ENCODE measurements around the gene DPEP3.

- TF ChIP-seq CTCF (IDR thresholded peaks at IDR 0.05; ENCODE audit: low read depth, low read length) (no peak), EZH2phosphoT487 (IDR thresholded peaks at IDR 0.05; ENCODE audit: low read depth) (no peak)
These were observed 48.4 kb downstream of the DPEP3 start, which contains the start of gene CTRL for GRCh38 chr16:67931712-67932461.
